ENCODE measurements around the gene CMTM6.

- TF ChIP-seq EZH2 (IDR thresholded peaks at IDR 0.05; ENCODE audit: low read length): no peak
- TF ChIP-seq CTCF (optimal IDR thresholded peaks at IDR 0.05 in 1 of 3, IDR thresholded peaks at IDR 0.05 in 1 of 3, conservative IDR thresholded peaks at IDR 0.05 in 1 of 3; ENCODE audit: extremely low read depth in 1 of 3, insufficient read depth in 2 of 3, low read length in 3 of 3): no peak
Measured at GRCh38 chr3:32460031-32460749, 42.5 kb downstream of the CMTM6 start.
